ENCODE measurements around the gene ALDH3B1.

The ALDH3B1 gene

DNA sequence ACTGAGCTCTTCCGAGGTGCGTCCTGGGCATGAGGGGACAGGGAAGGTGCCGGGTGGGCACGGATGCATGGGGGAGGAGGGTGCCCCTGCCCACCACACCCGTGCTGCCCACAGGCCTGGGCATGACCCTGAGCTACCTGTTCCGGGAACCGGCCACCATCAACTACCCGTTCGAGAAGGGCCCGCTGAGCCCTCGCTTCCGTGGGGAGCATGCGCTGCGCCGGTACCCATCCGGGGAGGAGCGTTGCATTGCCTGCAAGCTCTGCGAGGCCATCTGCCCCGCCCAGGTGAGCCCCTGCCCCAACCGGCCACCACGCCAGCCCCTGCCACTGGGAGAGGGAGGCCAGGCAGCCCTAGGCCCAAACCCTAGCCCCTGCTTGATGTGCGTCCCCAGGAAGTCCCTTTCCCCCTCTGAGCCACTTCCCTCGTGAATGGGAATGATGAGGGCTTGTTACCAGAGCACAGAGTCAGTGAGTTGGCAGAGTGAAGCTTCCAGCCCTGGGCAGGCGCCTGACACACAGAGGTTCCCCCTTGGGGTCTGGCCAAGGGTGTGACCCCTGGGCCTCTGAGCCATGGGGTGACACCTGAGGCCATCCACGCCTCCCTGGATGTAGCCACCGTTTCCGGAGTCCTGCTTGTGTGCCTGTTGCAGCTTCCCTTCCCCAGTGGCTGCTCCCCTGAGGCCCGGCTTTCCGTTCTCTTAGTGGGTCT, 23.0 kb downstream of the ALDH3B1 start:
- DNase-seq: no peak

DNA sequence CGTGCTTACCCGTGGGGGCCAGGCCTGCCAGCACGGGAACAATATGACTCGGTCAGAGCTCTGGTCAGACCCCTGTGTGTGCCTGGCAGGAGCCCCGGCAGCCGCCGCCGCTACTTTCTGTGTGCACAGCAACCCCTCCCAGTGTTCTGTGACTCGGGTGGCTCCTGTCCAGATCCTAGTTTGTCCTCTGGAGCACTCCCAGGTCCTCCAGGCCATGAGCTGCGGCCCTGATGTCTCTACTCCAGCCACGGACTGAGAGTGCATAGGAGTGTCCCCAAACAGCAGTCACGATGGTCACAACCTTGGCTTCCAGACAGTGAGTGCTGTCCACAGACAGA, 23.6 kb downstream of the ALDH3B1 start:
- DNase-seq: no peak

DNA sequence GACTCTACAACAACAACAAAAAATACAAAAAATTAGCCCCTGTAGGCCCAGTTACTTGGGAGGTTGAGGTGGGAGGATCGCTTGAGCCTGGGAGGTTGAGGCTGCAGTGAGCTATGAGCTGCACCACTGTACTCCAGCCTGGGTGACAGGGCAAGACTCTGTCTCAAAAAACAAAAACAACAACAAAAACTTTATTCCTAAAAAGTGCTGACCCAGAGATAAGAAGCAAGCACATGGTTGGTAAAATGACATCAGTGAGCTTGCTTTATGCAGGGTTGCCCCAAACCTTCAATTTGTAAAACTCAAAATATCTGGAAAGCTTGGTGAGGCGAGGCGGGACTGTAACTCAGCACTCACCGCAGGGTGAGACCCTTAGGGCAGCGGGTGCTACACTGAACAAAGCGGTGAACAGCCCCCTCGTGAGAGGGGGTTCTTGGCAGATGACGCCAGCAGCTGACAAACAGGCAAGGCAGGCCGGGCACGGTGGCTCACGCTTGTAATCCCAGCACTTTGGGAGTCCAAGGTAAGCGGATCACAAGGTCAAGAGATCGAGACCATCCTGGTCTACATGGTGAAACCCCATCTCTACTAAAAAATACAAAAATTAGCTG, 25.2 kb downstream of the ALDH3B1 start:
- no peak for DNase-seq

DNA sequence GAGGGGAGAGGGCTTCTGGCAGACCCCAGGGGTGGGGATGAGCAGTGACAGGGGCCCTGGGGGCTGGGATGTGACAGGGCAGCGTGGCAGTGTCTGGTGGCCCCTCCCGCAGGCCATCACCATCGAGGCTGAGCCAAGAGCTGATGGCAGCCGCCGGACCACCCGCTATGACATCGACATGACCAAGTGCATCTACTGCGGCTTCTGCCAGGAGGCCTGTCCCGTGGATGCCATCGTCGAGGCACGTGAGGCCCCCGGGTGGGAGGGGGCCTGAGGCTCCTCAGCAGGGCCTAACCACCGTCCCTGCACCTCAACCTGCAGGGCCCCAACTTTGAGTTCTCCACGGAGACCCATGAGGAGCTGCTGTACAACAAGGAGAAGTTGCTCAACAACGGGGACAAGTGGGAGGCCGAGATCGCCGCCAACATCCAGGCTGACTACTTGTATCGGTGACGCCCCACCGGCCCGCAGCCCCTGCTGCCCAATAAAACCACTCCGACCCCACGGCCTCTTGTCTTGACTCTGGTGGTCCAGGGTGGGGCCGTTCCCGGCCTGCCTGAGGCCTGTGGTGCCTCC, 26.1 kb downstream of the ALDH3B1 start:
- DNase-seq: no peak

DNA sequence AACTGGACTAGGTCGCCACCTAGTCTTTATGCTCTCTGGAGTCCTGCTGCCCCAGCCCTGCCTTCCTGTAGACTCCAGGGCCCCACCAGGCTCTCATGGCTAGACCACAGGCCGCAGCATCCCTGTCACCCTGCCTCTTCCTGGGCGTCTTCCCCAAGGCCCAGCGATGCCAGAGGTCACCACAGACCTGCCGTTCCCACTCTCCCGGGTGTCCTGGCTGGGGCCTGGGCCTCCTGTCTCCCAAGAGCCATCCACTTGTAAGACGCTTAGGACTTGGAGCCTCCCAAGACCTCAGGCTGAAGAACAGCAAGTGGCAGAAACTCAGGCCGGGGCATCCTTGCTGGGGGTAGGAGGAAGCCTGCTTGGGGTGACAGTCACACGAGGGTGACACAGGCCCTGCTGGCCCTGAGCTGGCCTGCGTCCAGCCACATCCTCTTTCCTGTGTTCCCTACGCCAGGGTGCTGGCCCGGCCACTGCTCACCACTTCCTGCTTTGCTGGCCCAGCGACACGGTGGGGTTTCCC, 26.7 kb downstream of the ALDH3B1 start:
- DNase-seq: no peak

DNA sequence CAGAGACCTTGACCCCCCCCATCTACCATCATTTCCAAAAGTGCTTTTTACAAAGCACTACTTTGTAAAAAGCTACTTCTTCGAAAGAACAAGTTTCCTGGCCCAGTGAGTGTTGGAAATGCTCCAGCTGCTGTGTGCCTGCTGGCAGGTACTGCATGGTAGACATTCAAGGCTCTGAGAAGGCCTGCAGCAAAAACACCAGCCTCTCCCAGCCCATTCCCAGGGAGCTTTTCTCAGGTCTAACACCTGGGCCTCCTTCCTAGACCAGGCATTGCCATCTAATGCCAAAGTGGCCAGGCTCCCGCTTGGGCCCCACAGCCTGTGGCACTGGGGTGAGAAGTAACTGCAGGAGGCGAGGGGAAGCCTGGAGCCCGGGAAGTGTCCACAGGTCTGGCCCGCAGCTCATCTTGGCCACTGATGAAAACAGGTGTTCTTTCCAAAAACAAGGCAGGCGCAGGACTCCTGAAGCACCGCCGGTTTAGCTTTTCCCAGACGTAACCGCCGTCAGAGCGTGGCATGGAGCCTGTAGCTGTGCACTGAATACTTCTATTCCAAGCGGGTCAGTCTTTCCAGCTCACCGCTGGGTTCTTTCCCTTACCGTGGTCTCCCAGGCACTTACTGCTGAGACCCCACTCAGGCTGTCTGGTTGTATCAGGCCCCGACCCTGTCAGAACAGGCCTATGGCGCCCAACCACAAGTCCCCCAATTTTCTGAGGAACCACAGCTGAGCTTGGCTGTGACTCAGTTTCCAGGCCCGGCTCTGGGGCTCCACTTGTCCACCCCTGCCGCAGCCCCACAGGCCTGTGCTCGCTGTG, 27.5 kb downstream of the ALDH3B1 start:
- DNase-seq: no peak

DNA sequence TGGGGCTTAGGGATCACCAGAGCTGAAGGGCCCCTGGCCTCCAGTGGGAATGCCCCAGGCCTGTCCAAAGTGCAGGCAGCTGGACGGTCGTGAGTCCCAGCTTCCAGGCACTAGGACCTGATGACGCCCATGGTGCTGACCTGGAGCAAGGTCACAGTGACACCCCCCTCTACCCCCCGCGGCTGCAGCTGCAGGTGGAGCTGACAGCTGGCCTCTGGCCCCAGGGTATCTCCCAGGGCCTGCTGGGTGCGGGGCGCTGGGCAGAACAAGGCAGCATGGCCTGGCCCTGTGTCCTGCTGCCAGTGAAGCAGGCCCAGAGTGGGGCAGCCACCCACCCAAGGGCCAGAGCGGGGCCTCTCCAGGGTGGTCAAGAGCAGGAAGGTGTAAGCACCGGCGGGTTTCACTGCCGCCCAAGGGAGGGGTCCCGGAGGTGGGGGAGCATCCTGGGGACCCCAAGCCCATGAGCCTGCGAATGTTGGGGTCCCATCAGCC, 28.1 kb downstream of the ALDH3B1 start:
- DNase-seq: no peak

DNA sequence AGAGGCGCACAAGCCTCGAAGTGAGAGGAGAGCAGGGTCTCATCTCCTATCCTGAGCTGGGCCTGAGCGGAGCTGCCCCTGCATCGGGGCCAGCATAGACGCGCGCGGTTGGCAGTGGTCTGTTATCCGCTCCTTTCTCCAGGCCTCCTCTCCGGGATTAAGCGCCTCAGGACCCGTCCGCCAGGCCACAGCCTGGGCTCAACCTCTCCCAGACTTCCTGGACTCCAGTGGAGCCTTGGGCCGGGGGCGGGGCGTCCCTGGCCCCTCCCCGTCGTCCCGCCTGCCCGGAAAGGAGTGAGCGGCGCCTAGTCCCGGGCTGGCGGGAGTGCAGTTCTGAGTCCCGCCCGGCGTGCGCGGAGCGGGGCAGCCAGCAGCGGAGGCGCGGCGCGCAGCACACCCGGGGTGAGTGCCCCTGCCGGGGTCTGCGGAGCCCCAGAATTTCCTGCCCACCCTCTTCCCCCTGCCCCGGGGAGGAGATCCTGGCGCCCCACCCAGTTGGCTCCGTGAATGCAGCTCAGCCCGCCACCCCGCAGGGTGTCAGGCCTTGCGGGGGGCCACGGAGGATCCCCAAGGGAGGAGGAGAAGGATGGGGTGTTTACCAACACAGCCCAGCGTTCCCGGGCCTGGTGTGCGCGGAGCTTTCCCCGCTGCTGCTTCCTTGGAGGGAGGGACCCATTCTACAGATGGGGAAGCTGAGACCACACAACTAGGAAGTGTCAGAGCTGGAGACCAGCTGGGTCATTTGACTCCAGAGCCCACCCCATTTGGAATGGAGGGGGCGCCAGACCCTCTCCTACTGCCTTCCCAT, 28.8 kb downstream of the ALDH3B1 start, which contains the start of gene TCIRG1:
Gene TCIRG1, plus strand, starts transcription at position 308 of the 808 bp plus-strand sequence. CDS start 2,247 bp downstream, outside the sequence.
- no peak for DNase-seq

DNA sequence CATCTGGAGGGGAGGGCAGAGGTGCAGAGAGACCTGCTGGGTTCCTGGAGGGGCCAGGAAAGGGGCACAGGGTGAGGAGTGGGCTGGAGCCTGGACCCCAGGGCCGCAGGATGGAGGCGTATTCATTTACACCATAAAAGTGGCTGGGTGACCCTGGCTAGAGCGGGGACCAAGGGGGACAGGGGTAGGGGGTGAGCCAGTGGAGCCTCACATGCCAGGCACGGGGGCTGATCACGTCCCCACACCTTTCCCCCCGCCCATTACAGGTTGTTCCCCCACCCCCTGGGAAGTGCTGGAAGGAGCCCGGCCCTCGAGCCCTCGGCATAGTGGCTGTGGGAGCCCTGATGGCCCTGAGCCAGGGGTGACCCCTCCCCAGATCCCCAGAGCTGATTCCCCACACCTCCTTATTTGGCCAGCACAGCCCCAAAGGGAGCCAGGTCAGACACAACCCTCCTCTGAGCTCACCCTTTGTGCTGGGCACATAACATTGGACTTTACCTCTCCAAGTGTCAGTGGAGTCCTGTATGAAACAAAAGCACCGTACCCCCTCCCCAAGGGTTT, 29.5 kb downstream of the ALDH3B1 start:
- no peak for DNase-seq

DNA sequence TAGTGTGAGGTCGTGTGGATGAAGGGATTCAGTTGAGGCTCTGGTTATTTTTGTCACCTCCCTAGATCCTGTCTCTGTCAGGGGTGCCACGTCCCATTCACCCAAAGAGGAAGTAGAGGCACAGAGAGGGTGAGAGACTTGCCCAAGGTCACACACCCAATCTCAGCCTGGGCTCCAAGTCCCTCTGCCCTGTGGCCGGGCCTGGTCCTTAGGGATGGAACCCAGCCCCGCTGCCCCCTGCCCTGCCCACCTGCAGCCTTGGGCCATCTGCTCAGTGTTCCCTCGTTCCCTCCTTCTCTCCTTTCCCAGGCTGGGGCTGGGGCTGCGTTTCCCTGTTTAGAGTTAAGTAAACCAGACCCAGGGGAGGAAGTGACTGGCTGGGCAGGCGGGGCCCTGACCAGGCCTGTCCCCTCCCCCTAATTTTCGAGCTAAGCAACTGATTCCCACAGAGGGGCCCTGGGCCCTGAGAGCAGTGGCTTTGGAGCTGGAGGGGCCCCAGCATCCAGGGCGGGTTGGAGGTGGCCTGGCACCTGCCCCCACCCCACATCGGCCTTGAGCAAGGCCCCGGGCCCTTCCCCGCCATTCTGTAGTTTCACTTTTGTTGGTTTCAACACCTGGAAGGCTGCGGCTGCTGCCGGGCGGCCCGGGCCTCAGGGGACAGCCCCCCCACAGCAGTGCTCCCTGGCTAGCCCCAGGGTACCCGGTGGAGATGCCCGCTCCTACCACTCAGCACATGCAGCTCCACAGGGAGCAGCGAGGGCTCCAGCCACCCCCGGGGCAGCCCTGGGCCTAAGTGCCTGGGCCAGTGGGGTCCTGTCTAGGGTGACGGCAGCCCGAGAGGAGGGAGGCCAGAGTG, 30.2 kb downstream of the ALDH3B1 start:
- no peak for DNase-seq

DNA sequence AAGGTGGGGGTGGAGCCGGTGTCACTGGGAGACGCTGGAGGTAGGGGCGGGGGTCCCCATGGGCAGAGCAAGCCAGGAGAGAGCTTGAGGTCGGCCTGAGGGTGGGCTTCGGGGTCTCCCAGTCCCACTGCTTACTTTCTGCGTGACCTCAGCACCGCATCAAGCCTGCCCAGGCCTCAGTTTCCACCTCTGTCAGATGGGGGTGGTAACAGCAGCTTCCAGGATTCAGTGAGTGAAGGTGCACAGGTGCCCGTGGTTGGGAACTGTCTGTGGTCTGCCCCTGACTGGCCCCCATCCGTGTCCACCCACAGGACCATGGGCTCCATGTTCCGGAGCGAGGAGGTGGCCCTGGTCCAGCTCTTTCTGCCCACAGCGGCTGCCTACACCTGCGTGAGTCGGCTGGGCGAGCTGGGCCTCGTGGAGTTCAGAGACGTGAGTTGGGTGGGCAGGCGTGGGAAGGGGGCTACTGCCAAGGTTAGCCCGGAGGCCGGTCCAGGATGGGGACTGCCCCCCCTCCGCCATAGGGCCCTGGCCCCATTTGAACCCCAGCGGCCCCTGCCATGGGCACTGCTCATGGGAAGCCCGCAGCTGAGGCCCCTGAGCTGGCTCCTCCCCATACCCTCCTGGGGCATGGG, 30.9 kb downstream of the ALDH3B1 start:
- DNase-seq: no peak

DNA sequence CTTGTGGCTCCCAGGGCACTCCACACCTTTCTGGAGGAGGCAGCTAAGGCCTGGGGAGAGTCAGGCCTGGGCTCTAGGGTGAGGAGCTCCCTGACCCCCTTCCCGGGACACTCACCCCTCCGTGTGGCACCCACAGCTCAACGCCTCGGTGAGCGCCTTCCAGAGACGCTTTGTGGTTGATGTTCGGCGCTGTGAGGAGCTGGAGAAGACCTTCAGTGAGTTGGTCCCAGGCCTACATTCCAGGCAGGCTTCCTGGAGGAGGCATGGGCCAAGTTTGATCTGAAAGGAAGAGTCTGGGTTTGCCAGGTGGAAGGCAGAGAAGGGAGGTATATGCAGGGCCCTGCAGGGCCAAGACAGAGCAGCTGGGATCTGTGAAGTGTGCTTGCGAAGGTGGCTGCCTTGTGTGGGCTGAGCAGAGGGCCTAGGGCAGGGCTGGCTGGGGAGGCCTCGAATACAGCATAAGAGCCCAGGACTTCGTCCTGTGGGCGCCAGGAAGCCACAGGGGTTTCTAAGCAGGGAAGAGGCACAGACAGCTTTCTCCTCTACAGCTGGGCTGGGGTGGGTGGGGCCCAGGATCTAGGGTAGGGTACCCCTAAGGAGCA, 31.6 kb downstream of the ALDH3B1 start:
- DNase-seq: no peak

DNA sequence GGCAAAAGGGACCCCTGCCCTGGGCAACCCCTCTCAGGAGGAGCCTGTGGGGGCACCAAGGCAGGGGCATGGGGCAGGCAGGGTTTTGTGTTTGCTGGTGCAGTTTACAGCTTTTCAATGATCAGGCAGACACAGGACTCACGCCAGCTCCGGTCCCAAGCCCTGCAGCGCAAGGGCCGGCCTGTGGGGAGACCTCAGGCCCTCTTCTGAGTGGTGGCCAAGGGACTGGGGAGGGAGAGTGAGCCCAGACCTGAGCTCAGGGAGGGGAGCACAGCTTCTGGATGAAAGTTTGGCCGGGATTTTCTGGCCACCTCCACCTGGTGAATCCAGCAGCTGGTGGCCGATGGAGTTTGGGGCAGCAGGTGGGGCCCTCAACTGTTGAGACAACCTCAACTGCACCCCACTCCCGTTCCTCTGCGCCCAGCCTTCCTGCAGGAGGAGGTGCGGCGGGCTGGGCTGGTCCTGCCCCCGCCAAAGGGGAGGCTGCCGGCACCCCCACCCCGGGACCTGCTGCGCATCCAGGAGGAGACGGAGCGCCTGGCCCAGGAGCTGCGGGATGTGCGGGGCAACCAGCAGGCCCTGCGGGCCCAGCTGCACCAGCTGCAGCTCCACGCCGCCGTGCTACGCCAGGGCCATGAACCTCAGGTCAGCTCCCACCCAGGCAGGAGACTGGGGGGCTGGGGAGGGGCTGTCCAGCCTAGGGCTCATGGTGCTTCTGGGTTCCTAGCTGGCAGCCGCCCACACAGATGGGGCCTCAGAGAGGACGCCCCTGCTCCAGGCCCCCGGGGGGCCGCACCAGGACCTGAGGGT, 32.3 kb downstream of the ALDH3B1 start:
- DNase-seq: no peak

DNA sequence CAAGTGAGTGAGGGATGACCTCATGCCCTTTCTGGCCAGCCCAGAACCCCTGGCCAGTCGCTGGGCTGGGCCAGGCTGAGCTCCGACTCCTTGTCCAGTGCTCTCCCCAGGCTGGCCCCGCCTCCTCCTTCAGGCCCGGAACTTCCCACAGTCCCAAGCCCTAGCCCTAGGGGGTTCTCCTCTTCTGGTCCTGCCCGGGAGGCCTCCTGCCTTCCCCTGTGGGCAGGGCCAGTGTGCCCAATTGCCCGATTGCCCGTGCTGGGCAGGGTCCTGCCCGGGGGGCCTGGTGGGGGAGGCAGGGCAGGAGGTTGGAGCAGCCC, 32.9 kb downstream of the ALDH3B1 start:
- no peak for DNase-seq

DNA sequence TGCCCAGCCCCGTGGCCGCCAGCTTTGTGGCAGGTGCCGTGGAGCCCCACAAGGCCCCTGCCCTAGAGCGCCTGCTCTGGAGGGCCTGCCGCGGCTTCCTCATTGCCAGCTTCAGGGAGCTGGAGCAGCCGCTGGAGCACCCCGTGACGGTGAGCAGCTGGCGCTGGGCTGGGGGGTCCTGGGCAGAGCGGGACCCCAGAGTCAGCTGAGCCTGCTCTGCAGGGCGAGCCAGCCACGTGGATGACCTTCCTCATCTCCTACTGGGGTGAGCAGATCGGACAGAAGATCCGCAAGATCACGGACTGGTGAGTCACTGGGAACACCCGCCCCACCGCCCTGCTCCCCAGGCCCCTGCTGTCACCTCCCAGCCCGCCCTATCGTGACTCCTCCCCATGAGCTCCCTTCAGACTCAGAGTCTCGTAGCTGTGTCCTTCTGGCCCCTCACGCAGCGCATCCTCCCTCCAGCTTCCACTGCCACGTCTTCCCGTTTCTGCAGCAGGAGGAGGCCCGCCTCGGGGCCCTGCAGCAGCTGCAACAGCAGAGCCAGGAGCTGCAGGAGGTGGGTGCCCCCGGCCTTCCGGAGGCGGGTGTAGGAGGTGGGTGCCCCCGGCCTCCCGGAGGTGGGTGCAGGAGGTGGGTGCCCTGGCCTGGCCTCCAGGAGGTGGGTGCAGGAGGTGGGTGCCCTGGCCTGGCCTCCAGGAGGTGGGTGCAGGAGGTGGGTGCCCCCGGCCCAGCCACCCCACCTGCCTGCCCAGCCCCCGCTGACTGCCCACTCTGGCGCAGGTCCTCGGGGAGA, 33.4 kb downstream of the ALDH3B1 start:
- peak; percentile 69 for DNase-seq

DNA sequence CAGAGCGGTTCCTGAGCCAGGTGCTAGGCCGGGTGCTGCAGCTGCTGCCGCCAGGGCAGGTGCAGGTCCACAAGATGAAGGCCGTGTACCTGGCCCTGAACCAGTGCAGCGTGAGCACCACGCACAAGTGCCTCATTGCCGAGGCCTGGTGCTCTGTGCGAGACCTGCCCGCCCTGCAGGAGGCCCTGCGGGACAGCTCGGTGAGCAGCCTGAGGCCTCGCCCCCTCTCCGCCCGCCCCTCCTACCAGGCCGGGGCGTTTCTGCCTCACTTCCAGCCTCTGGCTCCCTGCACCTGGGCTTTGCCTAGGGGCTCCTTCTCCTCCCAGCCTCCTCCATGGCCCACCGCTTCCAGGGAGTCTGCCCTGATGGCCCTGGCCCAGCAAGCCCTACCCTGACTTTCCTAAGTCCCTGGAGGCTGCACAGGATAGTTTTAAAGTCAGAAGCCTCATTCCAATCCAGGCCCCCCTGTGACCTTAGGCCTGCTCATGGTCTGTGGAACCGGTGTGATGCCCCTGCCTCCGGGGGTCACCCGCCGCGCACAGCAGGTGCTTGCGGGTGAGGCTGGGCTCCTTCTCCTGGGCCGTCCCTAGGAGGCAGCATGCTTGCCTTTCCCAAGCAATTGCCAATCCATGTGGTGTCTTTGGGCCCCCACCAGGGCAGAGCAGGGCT, 34.2 kb downstream of the ALDH3B1 start:
- DNase-seq: peak; percentile 84

DNA sequence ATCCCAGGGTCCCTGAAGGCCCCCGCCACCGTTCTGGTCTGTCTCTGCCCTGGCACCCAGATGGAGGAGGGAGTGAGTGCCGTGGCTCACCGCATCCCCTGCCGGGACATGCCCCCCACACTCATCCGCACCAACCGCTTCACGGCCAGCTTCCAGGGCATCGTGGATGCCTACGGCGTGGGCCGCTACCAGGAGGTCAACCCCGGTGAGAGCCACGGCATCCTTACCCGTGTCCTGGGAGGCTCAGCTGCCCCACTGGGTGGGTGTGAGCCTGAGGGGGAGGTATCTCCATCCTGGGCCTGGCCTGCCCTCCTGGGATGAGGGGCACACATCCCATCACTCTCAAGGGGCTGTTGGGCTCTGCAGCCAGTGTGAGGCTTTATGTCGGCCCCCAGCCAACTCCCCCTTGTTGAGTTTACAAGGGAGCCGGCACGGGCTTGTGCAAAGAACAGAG, 34.8 kb downstream of the ALDH3B1 start:
- DNase-seq: no peak

Data from NCI-H345 (cell line).